RCC 7860 (cell line): ENCODE data around the gene SNN.

Source experiments
- DNase-seq: peaks from one replicate; pipeline ENCODE4 v3.0.0-alpha.2; 2015; ENCODE audit warnings: low spot score
- FAIRE-seq: peaks from 2 replicates; lab custom pipeline; 2012; peaks lifted over from hg19 to GRCh38; lab: Jason Lieb, UNC

The SNN gene

GRCh38 chr16:11727796-11728543 lies 59.7 kb downstream of the SNN start:
- DNase-seq (no peak), FAIRE-seq (no peak)
